Esophagus squamous epithelium (tissue), 4 donors: ENCODE measurements around the gene NEO1.

Experiments
- POLR2A ChIP-seq, 4 donors: fragments of 450-650 bp; IDR thresholded peaks; one replicate each; pipeline ENCODE4 v1.6.1; 2017; ENCODE audit warnings: antibody characterized with exemption in 4 of 4, mild to moderate bottlenecking in 4 of 4, moderate library complexity in 3 of 4
- TF ChIP-seq, protein P1 (sequence below), 6 experiments: fragments of 450-650 bp in 4 of 6; fragments of 200-600 bp in 2 of 6; sonication (generic) in 2 of 6; IDR thresholded peaks; one replicate each; pipeline ENCODE4 v1.5.1; 2016 to 2019; ENCODE audit warnings: antibody characterized with exemption in 6 of 6, mild to moderate bottlenecking in 4 of 6, moderate library complexity in 4 of 6

DNA sequence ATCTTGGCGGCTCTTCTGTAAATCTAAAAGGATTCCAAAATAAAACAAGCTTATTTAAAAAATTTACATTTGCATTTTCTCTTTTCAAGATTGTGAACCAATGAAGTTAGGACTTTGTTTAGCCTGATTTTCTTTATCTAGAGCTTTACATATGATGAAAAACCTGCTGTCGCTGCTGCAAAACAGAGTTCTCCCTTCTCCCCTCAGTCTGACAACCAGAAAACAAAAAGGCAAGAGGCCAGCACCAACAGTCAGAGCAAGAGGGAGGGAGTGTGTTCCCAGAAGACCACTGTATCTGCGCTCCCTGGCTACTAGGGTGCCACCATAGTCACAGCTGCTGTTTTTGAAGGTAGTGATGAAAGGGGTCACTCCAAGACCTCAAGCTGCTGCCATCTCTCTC, 33.1 kb upstream of the NEO1 start:
- TF ChIP-seq, protein P1, sequence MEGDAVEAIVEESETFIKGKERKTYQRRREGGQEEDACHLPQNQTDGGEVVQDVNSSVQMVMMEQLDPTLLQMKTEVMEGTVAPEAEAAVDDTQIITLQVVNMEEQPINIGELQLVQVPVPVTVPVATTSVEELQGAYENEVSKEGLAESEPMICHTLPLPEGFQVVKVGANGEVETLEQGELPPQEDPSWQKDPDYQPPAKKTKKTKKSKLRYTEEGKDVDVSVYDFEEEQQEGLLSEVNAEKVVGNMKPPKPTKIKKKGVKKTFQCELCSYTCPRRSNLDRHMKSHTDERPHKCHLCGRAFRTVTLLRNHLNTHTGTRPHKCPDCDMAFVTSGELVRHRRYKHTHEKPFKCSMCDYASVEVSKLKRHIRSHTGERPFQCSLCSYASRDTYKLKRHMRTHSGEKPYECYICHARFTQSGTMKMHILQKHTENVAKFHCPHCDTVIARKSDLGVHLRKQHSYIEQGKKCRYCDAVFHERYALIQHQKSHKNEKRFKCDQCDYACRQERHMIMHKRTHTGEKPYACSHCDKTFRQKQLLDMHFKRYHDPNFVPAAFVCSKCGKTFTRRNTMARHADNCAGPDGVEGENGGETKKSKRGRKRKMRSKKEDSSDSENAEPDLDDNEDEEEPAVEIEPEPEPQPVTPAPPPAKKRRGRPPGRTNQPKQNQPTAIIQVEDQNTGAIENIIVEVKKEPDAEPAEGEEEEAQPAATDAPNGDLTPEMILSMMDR (IDR thresholded peaks at IDR 0.05) = no peak
- TF ChIP-seq POLR2A (IDR thresholded peaks at IDR 0.05) = no peak
